ENCODE results near the gene FMNL2.
"Not testable (repeated sequence)": the region's sequence is repeated elsewhere in the genome, so short reads cannot be mapped to it uniquely, and the experiment has no call there.

The FMNL2 gene

DNA sequence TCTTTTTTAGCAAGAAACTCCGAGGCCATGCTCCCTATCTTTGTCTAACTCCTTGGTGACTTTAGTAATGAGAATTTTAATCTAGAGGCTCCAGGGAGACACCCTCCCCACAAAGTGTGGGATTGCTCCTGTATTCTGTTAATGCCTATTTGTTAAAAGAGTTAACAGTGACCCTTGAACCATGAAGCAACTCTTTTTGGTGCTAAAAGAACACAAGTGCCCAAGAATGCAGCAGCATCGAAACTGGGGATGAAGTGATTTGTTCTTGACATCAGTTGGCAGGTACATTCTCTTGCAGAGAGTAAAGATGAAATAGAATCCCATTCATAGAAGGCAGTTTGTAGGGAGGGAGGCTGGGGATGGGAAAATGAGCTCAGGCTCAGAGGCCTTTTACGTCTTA, 50.0 kb downstream of the FMNL2 start:
- Histone ChIP-seq H3K27ac (no peak overlapping the region), H3K27me3 (no peaks in the 10 kb centered on the region), H3K36me3 (no peaks in the 10 kb centered on the region), H3K4me3 (no peak overlapping the region), H3K4me1 (peaks cover 0 to 18% (median 2%) of the 10 kb centered on the region in 4 donors), H3K9me3 (no peaks in the 10 kb centered on the region)
- intact Hi-C loops (cut with DNase I; ENCODE audit: low total_unique reads) = no loop called here
- DNase-seq = no peak
- TF ChIP-seq CTCF (IDR thresholded peaks at IDR 0.05) = no peak

DNA sequence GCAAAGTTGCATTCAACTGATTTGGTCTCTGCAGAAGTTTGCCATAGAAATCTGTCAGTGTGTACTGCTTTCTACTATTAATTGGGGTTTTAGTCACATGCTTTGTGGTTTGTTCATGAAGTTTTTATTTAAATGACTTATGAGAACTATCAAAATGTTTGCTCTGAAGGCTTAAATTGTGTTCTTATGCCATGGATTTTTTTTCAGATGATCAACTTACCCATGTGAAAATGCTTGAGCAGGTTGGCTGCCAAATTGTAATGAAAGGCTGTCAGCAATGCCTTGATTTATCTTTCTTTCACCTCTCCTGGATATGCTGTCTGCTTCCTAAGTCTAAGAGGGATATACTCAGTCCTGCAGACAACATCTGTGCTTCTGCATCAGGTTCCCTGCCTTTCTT, 50.7 kb downstream of the FMNL2 start:
- TF ChIP-seq CTCF (IDR thresholded peaks at IDR 0.05) = no peak
- Histone ChIP-seq H3K27me3 (no peaks in the 10 kb centered on the region), H3K36me3 (no peaks in the 10 kb centered on the region), H3K9me3 (no peaks in the 10 kb centered on the region), H3K4me3 (no peak overlapping the region), H3K4me1 (peaks cover 0 to 15% (median 0%) of the 10 kb centered on the region in 4 donors), H3K27ac (no peak overlapping the region)
- DNase-seq = no peak
- intact Hi-C loops (cut with DNase I; ENCODE audit: low total_unique reads) = no loop called here

GRCh38 chr2:152386266-152386665, 51.3 kb downstream of the FMNL2 start:
- Histone ChIP-seq H3K4me3 (no peak overlapping the region), H3K27ac (no peak overlapping the region), H3K27me3 (no peaks in the 10 kb centered on the region), H3K4me1 (peaks cover 0 to 12% (median 0%) of the 10 kb centered on the region in 4 donors), H3K36me3 (no peaks in the 10 kb centered on the region), H3K9me3 (no peaks in the 10 kb centered on the region)
- intact Hi-C loops (cut with DNase I; ENCODE audit: low total_unique reads) = no loop called here
- no peak for TF ChIP-seq CTCF (IDR thresholded peaks at IDR 0.05)
- DNase-seq = no peak

GRCh38 chr2:152387041-152387440, 52.1 kb downstream of the FMNL2 start:
- Histone ChIP-seq H3K9me3 (no peaks in the 10 kb centered on the region), H3K4me1 (peaks cover 0 to 12% (median 0%) of the 10 kb centered on the region in 4 donors), H3K27ac (no peak overlapping the region), H3K27me3 (no peaks in the 10 kb centered on the region), H3K4me3 (no peak overlapping the region), H3K36me3 (no peaks in the 10 kb centered on the region)
- TF ChIP-seq CTCF (IDR thresholded peaks at IDR 0.05) = no peak
- intact Hi-C loops (cut with DNase I; ENCODE audit: low total_unique reads) = no loop called here
- DNase-seq = no peak

DNA sequence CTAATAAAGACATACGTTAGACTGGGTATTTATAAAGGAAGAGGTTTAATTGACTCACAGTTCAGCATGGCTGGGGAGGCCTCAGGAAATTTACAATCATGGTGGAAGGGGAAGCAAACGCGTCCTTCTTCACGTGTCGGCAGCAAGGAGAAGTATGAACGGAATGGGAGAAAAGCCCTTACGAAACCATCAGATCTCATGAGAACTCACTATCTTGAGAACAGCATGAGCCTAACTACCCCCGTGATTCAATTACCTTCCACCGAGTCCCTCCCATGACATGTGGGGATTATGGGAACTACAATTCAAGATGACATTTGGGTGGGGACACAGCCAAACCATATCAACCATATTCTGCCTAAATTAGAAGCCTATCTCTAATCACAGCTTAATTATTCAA, 53.3 kb downstream of the FMNL2 start:
- H3K36me3 ChIP-seq; DNase-seq; intact Hi-C loops (cut with DNase I; ENCODE audit: low total_unique reads); H3K27me3 ChIP-seq; H3K4me3 ChIP-seq; H3K27ac ChIP-seq; H3K9me3 ChIP-seq: not testable (repeated sequence)
- peaks cover 0 to 12% (median 0%) of the 10 kb centered on the region in 4 donors for H3K4me1 ChIP-seq

DNA sequence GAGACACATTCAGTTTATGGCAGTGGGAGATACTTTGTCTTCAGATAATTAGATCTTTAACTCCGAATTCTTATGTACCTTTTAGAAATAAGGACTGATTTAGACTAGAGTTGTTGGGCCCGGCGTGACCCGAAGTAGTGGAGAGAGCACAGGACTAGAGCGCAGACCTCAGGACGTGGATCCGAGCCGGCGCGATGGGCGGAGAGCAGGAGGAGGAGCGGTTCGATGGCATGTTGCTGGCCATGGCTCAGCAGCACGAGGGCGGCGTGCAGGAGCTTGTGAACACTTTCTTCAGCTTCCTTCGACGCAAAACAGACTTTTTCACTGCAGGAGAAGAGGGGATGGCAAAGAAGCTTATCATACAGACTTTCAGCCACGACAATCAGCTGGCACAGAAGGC, 54.5 kb downstream of the FMNL2 start:
- intact Hi-C loops (cut with DNase I; ENCODE audit: low total_unique reads) = no loop called here
- Histone ChIP-seq H3K9me3 (no peaks in the 10 kb centered on the region), H3K4me1 (peaks cover 0 to 17% (median 2%) of the 10 kb centered on the region in 4 donors), H3K27ac (no peak overlapping the region), H3K36me3 (no peaks in the 10 kb centered on the region), H3K4me3 (no peak overlapping the region), H3K27me3 (no peaks in the 10 kb centered on the region)
- TF ChIP-seq CTCF (IDR thresholded peaks at IDR 0.05) = no peak
- DNase-seq = no peak
